ENCODE measurements around the gene ISM1.

The ISM1 gene

GRCh38 chr20:13302647-13303450 is 81.8 kb downstream of the ISM1 start:
- no peak for FAIRE-seq
- DNase-seq (ENCODE audit: low spot score): no peak

- no peak for FAIRE-seq
- no peak for DNase-seq (ENCODE audit: low spot score)
Measured at GRCh38 chr20:13305284-13305683, 84.2 kb downstream of the ISM1 start.

GRCh38 chr20:13307562-13308163 is 86.6 kb downstream of the ISM1 start:
- FAIRE-seq (no peak), DNase-seq (ENCODE audit: low spot score) (no peak)

GRCh38 chr20:13312300-13312699 is 91.2 kb downstream of the ISM1 start:
- DNase-seq (ENCODE audit: low spot score) (peak; percentile 10), FAIRE-seq (no peak)

- no peak for DNase-seq (ENCODE audit: low spot score)
- FAIRE-seq: no peak
Measured at GRCh38 chr20:13313201-13313600, 92.1 kb downstream of the ISM1 start.

- FAIRE-seq: no peak
Measured at GRCh38 chr20:13317439-13317838, 96.4 kb downstream of the ISM1 start.

GRCh38 chr20:13318871-13319521 is 97.9 kb downstream of the ISM1 start:
- no peak for FAIRE-seq
- DNase-seq (ENCODE audit: low spot score): no peak

More at GRCh38 chr20:13317439-13317838, 96.4 kb downstream of the ISM1 start:
- no peak for DNase-seq (ENCODE audit: low spot score)

- DNase-seq (ENCODE audit: low spot score) (no peak), FAIRE-seq (no peak)
Measured at GRCh38 chr20:13320702-13321101, 99.6 kb downstream of the ISM1 start.

- DNase-seq (ENCODE audit: low spot score): no peak
- no peak for FAIRE-seq
Measured at GRCh38 chr20:13321416-13321815, 100.3 kb downstream of the ISM1 start.

GRCh38 chr20:13322198-13322597 is 101.1 kb downstream of the ISM1 start:
- DNase-seq (ENCODE audit: low spot score) (no peak), FAIRE-seq (no peak)

- no peak for DNase-seq (ENCODE audit: low spot score)
- no peak for FAIRE-seq
Measured at GRCh38 chr20:13322621-13323020, 101.5 kb downstream of the ISM1 start.

GRCh38 chr20:13325033-13325432 is 104.0 kb downstream of the ISM1 start:
- no peak for DNase-seq (ENCODE audit: low spot score)
- no peak for FAIRE-seq

GRCh38 chr20:13325796-13326340 is 104.8 kb downstream of the ISM1 start:
- DNase-seq (ENCODE audit: low spot score) (no peak), FAIRE-seq (no peak)

- FAIRE-seq (peak; percentile 95), DNase-seq (ENCODE audit: low spot score) (peak; percentile 81)
Measured at GRCh38 chr20:13331536-13331935, 110.5 kb downstream of the ISM1 start.

GRCh38 chr20:13333036-13333435 is 112.0 kb downstream of the ISM1 start:
- FAIRE-seq: peak; percentile 93
- DNase-seq (ENCODE audit: low spot score): peak; percentile 71

GRCh38 chr20:13333793-13334192 is 112.7 kb downstream of the ISM1 start:
- DNase-seq (ENCODE audit: low spot score): peak; percentile 14
- peak; percentile 69 for FAIRE-seq

- peak; percentile 97 for DNase-seq (ENCODE audit: low spot score)
- FAIRE-seq: peak; percentile 98
Measured at GRCh38 chr20:13336308-13337089, 115.4 kb downstream of the ISM1 start.

- DNase-seq (ENCODE audit: low spot score) (no peak), FAIRE-seq (no peak)
Measured at GRCh38 chr20:13337090-13337784, 116.2 kb downstream of the ISM1 start.

GRCh38 chr20:13338097-13338661 is 117.1 kb downstream of the ISM1 start:
- no peak for FAIRE-seq
- DNase-seq (ENCODE audit: low spot score): no peak

- peak; percentile 31 for FAIRE-seq
Measured at GRCh38 chr20:13338999-13339411, 117.9 kb downstream of the ISM1 start.

More at GRCh38 chr20:13338999-13339411, 117.9 kb downstream of the ISM1 start:
- DNase-seq (ENCODE audit: low spot score): peak; percentile 64
